Anterior cingulate cortex (tissue), 58 donors: ENCODE results near the gene C14orf119.

ENCODE experiments used
- DNase-seq, 58 donors: peaks; one replicate each; lab custom pipeline; 2025; lab: John Stamatoyannopoulos, UW

C14orf119 gene

GRCh38 chr14:23124337-23124954 is 29.1 kb downstream of the C14orf119 start:
- DNase-seq: no peak

- DNase-seq: no peak
Measured at GRCh38 chr14:23125011-23125410, 29.7 kb downstream of the C14orf119 start.

- no peak for DNase-seq
Measured at GRCh38 chr14:23125933-23126524, 30.7 kb downstream of the C14orf119 start.

GRCh38 chr14:23126548-23127278 is 31.4 kb downstream of the C14orf119 start:
- no peak for DNase-seq

GRCh38 chr14:23127861-23128260 is 32.6 kb downstream of the C14orf119 start:
- no peak for DNase-seq

- DNase-seq: no peak
Measured at GRCh38 chr14:23128969-23129758, 33.9 kb downstream of the C14orf119 start.

GRCh38 chr14:23129759-23130316 is 34.5 kb downstream of the C14orf119 start:
- no peak for DNase-seq

- DNase-seq: peak in 1 of 58 donors; percentile 16
Measured at GRCh38 chr14:23130871-23131270, 35.6 kb downstream of the C14orf119 start.

GRCh38 chr14:23131482-23131881 is 36.2 kb downstream of the C14orf119 start:
- no peak for DNase-seq

- DNase-seq: no peak
Measured at GRCh38 chr14:23132970-23133369, 37.7 kb downstream of the C14orf119 start.

- no peak for DNase-seq
Measured at GRCh38 chr14:23136566-23137133, 41.3 kb downstream of the C14orf119 start.

- DNase-seq: peak in 2 of 58 donors; percentile 3 to 56
Measured at GRCh38 chr14:23137192-23137812, 42.0 kb downstream of the C14orf119 start.

- DNase-seq: no peak
Measured at GRCh38 chr14:23137813-23138535, 42.7 kb downstream of the C14orf119 start.

GRCh38 chr14:23139874-23140273 is 44.6 kb downstream of the C14orf119 start:
- DNase-seq: no peak

GRCh38 chr14:23140371-23140770 is 45.1 kb downstream of the C14orf119 start:
- no peak for DNase-seq

GRCh38 chr14:23141706-23142444 is 46.6 kb downstream of the C14orf119 start:
- DNase-seq: peak in 4 of 58 donors; percentile 2 to 20 (median 10)

GRCh38 chr14:23142826-23143225 is 47.5 kb downstream of the C14orf119 start:
- DNase-seq: no peak

GRCh38 chr14:23143911-23144310 is 48.6 kb downstream of the C14orf119 start:
- DNase-seq: no peak
